ENCODE measurements around the gene FA2H.

FA2H gene

GRCh38 chr16:74744566-74744965, 30.1 kb downstream of the FA2H start:
- Mint-ChIP-seq H3K27ac (no peak overlapping the region), H3K4me1 (peaks cover 2% of the 10 kb centered on the region), H3K36me3 (peaks cover 3% of the 10 kb centered on the region), H3K4me3 (no peak overlapping the region), H3K9me3 (no peaks in the 10 kb centered on the region), H3K27me3 (peaks cover 3% of the 10 kb centered on the region)
- ATAC-seq (ENCODE audit: low read depth), result no peak
- no peak for DNase-seq (ENCODE audit: low spot score in 2 of 2)

- Mint-ChIP-seq H3K36me3 (peaks cover 5% of the 10 kb centered on the region), H3K27ac (no peak overlapping the region), H3K27me3 (peaks cover 3% of the 10 kb centered on the region), H3K9me3 (no peaks in the 10 kb centered on the region), H3K4me3 (no peak overlapping the region), H3K4me1 (peaks cover 2% of the 10 kb centered on the region)
- DNase-seq (ENCODE audit: low spot score in 2 of 2) (no peak), ATAC-seq (ENCODE audit: low read depth) (no peak)
These were observed 30.8 kb downstream of the FA2H start for GRCh38 chr16:74743668-74744299.

- Mint-ChIP-seq H3K36me3 (peaks cover 5% of the 10 kb centered on the region), H3K4me1 (peaks cover 2% of the 10 kb centered on the region), H3K27ac (no peak overlapping the region), H3K27me3 (peaks cover 3% of the 10 kb centered on the region), H3K9me3 (no peaks in the 10 kb centered on the region), H3K4me3 (no peak overlapping the region)
- ATAC-seq (ENCODE audit: low read depth) (no peak), DNase-seq (ENCODE audit: low spot score in 2 of 2) (no peak)
These were observed 31.5 kb downstream of the FA2H start for GRCh38 chr16:74743045-74743667.

GRCh38 chr16:74742051-74742481, 32.6 kb downstream of the FA2H start:
- H3K27ac Mint-ChIP-seq, result no peak overlapping the region
- peaks cover 5% of the 10 kb centered on the region for H3K36me3 Mint-ChIP-seq
- ATAC-seq (ENCODE audit: low read depth) (no peak), DNase-seq (ENCODE audit: low spot score in 2 of 2) (no peak)
- H3K27me3 Mint-ChIP-seq, result peaks cover 3% of the 10 kb centered on the region
- no peaks in the 10 kb centered on the region for H3K9me3 Mint-ChIP-seq
- peaks cover 2% of the 10 kb centered on the region for H3K4me1 Mint-ChIP-seq
- no peak overlapping the region for H3K4me3 Mint-ChIP-seq

- Mint-ChIP-seq H3K27me3 (peaks cover 3% of the 10 kb centered on the region), H3K36me3 (peaks cover 5% of the 10 kb centered on the region), H3K4me1 (peaks cover 2% of the 10 kb centered on the region), H3K27ac (no peak overlapping the region), H3K9me3 (no peaks in the 10 kb centered on the region), H3K4me3 (no peak overlapping the region)
- ATAC-seq (ENCODE audit: low read depth) (no peak), DNase-seq (ENCODE audit: low spot score in 2 of 2) (no peak)
These were observed 33.8 kb downstream of the FA2H start for GRCh38 chr16:74740795-74741304.

GRCh38 chr16:74739275-74739674, 35.3 kb downstream of the FA2H start:
- Mint-ChIP-seq H3K27ac (no peak overlapping the region), H3K9me3 (no peaks in the 10 kb centered on the region), H3K4me1 (peaks cover 2% of the 10 kb centered on the region), H3K4me3 (no peak overlapping the region), H3K36me3 (peaks cover 7% of the 10 kb centered on the region), H3K27me3 (peaks cover 3% of the 10 kb centered on the region)
- ATAC-seq (ENCODE audit: low read depth), result no peak
- DNase-seq (ENCODE audit: low spot score in 2 of 2), result no peak

- ATAC-seq (ENCODE audit: low read depth) (no peak), DNase-seq (ENCODE audit: low spot score in 2 of 2) (no peak)
- Mint-ChIP-seq H3K4me3 (no peak overlapping the region), H3K36me3 (peaks cover 7% of the 10 kb centered on the region), H3K9me3 (no peaks in the 10 kb centered on the region), H3K4me1 (peaks cover 2% of the 10 kb centered on the region), H3K27me3 (peaks cover 3% of the 10 kb centered on the region), H3K27ac (no peak overlapping the region)
These were observed 35.8 kb downstream of the FA2H start for GRCh38 chr16:74738816-74739215.

- Mint-ChIP-seq H3K4me1 (peaks cover 2% of the 10 kb centered on the region), H3K27me3 (peaks cover 3% of the 10 kb centered on the region), H3K9me3 (no peaks in the 10 kb centered on the region), H3K27ac (no peak overlapping the region), H3K36me3 (peaks cover 7% of the 10 kb centered on the region), H3K4me3 (no peak overlapping the region)
- DNase-seq (ENCODE audit: low spot score in 2 of 2), result no peak
- ATAC-seq (ENCODE audit: low read depth), result no peak
These were observed 36.5 kb downstream of the FA2H start for GRCh38 chr16:74738113-74738541.

GRCh38 chr16:74737521-74737920, 37.1 kb downstream of the FA2H start:
- no peak for DNase-seq (ENCODE audit: low spot score in 2 of 2)
- H3K4me3 Mint-ChIP-seq, result no peak overlapping the region
- H3K4me1 Mint-ChIP-seq, result peaks cover 2% of the 10 kb centered on the region
- H3K27me3 Mint-ChIP-seq, result peaks cover 3% of the 10 kb centered on the region
- ATAC-seq (ENCODE audit: low read depth), result no peak
- H3K9me3 Mint-ChIP-seq, result no peaks in the 10 kb centered on the region
- H3K27ac Mint-ChIP-seq, result no peak overlapping the region
- H3K36me3 Mint-ChIP-seq, result peaks cover 11% of the 10 kb centered on the region

GRCh38 chr16:74736531-74737157, 38.0 kb downstream of the FA2H start:
- peaks cover 2% of the 10 kb centered on the region for H3K4me1 Mint-ChIP-seq
- no peak for DNase-seq (ENCODE audit: low spot score in 2 of 2)

GRCh38 chr16:74735554-74735953, 39.1 kb downstream of the FA2H start:
- ATAC-seq (ENCODE audit: low read depth) (no peak), DNase-seq (ENCODE audit: low spot score in 2 of 2) (no peak)
- no peak overlapping the region for H3K27ac Mint-ChIP-seq
- H3K27me3 Mint-ChIP-seq, result peaks cover 3% of the 10 kb centered on the region
- H3K4me3 Mint-ChIP-seq, result no peak overlapping the region
- peaks cover 2% of the 10 kb centered on the region for H3K4me1 Mint-ChIP-seq
- H3K36me3 Mint-ChIP-seq, result peaks cover 13% of the 10 kb centered on the region
- no peaks in the 10 kb centered on the region for H3K9me3 Mint-ChIP-seq

More at GRCh38 chr16:74736531-74737157, 38.0 kb downstream of the FA2H start:
- Mint-ChIP-seq H3K9me3 (no peaks in the 10 kb centered on the region), H3K27ac (no peak overlapping the region), H3K27me3 (peaks cover 3% of the 10 kb centered on the region), H3K36me3 (peaks cover 12% of the 10 kb centered on the region), H3K4me3 (no peak overlapping the region)
- ATAC-seq (ENCODE audit: low read depth), result no peak

- H3K9me3 Mint-ChIP-seq, result no peaks in the 10 kb centered on the region
- peaks cover 2% of the 10 kb centered on the region for H3K4me1 Mint-ChIP-seq
- H3K27me3 Mint-ChIP-seq, result peaks cover 3% of the 10 kb centered on the region
These were observed 39.5 kb downstream of the FA2H start for GRCh38 chr16:74735162-74735452.

GRCh38 chr16:74734361-74735161, 40.1 kb downstream of the FA2H start:
- Mint-ChIP-seq H3K36me3 (peaks cover 10% of the 10 kb centered on the region), H3K4me3 (no peak overlapping the region), H3K4me1 (no peaks in the 10 kb centered on the region), H3K27ac (no peak overlapping the region), H3K9me3 (no peaks in the 10 kb centered on the region), H3K27me3 (no peaks in the 10 kb centered on the region)
- DNase-seq (ENCODE audit: low spot score in 2 of 2) (no peak), ATAC-seq (ENCODE audit: low read depth) (no peak)

More at GRCh38 chr16:74735162-74735452, 39.5 kb downstream of the FA2H start:
- Mint-ChIP-seq H3K36me3 (peaks cover 13% of the 10 kb centered on the region), H3K4me3 (no peak overlapping the region), H3K27ac (no peak overlapping the region)
- ATAC-seq (ENCODE audit: low read depth) (no peak), DNase-seq (ENCODE audit: low spot score in 2 of 2) (no peak)
